KOPT-K1 (cell line): ENCODE measurements around the gene LRP11.

Source experiments
- H3K27ac ChIP-seq: fragments of 200-600 bp; sonication (generic); 2 replicates; pipeline ENCODE4 v1.5.1; 2016; ENCODE audit warnings: antibody characterized with exemption, mild to moderate bottlenecking, low read depth, low read length; ENCODE audit not compliant: poor library complexity, severe bottlenecking
- H3K36me3 ChIP-seq: fragments of 200-600 bp; sonication (generic); 2 replicates; pipeline ENCODE4 v1.5.1; 2017; ENCODE audit warnings: antibody characterized with exemption, mild to moderate bottlenecking, low read length, moderate library complexity; ENCODE audit not compliant: insufficient read depth
- H3K9me3 ChIP-seq: fragments of 200-600 bp; sonication (generic); 2 replicates; pipeline ENCODE4 v1.5.1; 2017; ENCODE audit warnings: antibody characterized with exemption, low read length, mild to moderate bottlenecking; ENCODE audit not compliant: insufficient read depth, poor library complexity, severe bottlenecking

The LRP11 gene

GRCh38 chr6:149831308-149831820 is 32.8 kb downstream of the LRP11 start:
- Histone ChIP-seq H3K36me3 (peaks cover 19% of the 10 kb centered on the region), H3K27ac (no peak overlapping the region), H3K9me3 (no peaks in the 10 kb centered on the region)

DNA sequence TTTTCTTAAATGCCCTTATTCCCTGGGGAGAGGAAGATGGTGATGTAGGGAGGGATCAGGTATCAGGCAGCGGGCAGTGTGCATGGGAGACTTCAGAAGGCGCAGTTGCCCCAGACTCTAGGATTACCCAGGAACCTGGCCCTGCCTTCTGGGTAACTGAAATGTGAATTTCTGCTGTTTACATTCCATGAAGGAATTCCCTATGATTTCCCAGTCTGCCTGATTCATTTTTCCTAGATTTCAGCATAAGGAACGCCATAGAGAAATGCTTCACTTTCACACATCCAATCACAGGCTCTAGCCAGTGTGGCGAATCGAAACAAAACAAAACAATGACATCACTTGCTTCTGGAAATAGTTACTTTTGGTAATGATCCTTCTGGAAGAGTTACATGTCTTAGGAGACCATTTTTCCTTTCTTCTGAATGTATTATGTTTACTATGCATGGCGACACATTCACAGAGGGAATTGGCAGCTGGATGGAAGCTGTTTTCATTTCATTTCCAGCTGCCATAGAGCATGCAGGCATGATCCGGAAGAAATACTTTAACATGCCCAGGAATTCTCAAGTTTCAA is 33.3 kb downstream of the LRP11 start:
- no peaks in the 10 kb centered on the region for H3K9me3 ChIP-seq
- H3K36me3 ChIP-seq = peaks cover 20% of the 10 kb centered on the region
- H3K27ac ChIP-seq = no peak overlapping the region

DNA sequence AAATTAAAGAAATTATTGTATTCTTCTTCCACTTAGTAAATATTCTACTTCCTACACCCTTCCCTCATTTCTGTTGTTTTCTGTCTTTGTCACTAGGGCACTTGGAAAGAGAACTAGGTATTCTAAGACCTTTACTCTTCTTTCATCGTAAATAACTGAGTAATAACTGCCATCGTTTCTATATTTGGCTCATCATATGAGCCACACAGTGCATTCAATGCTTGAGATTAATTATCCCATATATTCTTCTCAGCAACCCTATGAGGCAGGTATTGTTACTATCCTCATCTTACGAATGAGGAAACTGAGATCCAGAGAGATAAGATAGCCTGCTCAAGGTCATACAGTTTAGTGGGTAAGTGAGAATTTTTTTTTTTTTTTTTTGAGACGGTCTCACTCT is 38.9 kb downstream of the LRP11 start:
- H3K9me3 ChIP-seq = no peaks in the 10 kb centered on the region
- H3K36me3 ChIP-seq = peaks cover 13% of the 10 kb centered on the region
- no peak overlapping the region for H3K27ac ChIP-seq

DNA sequence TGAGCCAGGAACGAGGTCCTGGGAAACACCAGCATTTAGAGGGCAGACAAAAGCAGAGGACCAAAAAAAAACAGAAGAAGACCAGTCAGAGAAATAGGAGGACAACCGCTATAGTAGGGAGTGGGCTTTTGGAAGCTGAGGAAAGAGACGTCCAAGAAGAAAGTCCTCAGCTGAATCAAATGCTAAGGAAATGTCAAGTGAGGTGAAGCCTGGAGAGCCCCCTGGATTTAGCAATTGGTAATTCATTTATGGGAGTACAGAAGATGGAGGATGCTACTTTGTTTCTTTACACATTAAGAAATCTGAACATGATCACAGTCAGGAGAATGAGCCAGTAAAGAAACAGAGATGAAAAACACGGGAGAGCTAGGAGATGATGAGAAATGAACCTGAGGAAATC is 41.1 kb downstream of the LRP11 start:
- Histone ChIP-seq H3K36me3 (peaks cover 13% of the 10 kb centered on the region), H3K27ac (no peak overlapping the region), H3K9me3 (no peaks in the 10 kb centered on the region)

- H3K9me3 ChIP-seq = no peaks in the 10 kb centered on the region
- H3K36me3 ChIP-seq = peaks cover 13% of the 10 kb centered on the region
- no peak overlapping the region for H3K27ac ChIP-seq
Observed at GRCh38 chr6:149821492-149821891, 42.7 kb downstream of the LRP11 start.

GRCh38 chr6:149820506-149820905 is 43.7 kb downstream of the LRP11 start:
- Histone ChIP-seq H3K27ac (no peak overlapping the region), H3K36me3 (peaks cover 7% of the 10 kb centered on the region), H3K9me3 (no peaks in the 10 kb centered on the region)

- Histone ChIP-seq H3K27ac (no peak overlapping the region), H3K9me3 (no peaks in the 10 kb centered on the region), H3K36me3 (peaks cover 11% of the 10 kb centered on the region)
Observed at GRCh38 chr6:149815788-149816187, 48.4 kb downstream of the LRP11 start.

DNA sequence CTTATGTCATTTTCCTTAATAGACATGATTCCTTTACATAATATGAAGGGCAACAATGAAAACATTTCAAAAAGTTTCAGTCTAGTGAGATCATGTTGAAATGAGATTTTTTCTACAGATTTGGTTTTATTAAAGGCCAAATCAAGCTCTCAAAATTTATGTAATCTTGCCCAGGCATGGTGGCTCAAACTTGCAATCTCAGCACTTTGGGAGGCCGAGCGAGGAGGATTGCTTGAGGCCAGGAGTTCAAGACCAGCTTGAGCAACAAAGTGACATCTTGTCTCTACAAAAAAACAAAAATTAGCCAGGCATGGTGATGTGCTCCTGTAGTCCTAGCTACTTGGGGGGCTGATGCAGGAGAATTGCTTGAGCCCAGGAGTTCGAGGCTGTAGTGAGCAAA is 50.8 kb downstream of the LRP11 start:
- no peak overlapping the region for H3K27ac ChIP-seq
- H3K36me3 ChIP-seq = peaks cover 16% of the 10 kb centered on the region
- no peaks in the 10 kb centered on the region for H3K9me3 ChIP-seq

DNA sequence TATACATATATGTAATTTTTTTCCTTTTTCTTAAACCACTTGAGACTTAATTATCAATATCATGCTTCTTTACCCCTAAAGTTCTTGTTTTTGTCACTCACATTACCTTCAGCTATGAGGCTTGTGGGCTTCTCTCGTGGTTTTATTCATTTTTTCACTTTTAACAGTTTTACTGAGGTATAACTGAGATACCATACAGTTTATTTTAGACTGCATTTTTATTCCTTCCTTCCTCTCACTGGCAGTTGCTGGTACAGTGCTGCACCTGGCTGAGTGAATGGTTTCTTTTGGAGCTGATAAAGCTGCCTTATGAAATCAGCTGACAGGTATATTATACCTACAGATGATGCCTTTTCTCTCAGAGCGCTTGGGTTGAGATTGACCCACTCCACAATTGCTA is 54.4 kb downstream of the LRP11 start:
- no peaks in the 10 kb centered on the region for H3K9me3 ChIP-seq
- peaks cover 23% of the 10 kb centered on the region for H3K36me3 ChIP-seq
- peak overlapping the region; percentile 55 for H3K27ac ChIP-seq

- no peaks in the 10 kb centered on the region for H3K9me3 ChIP-seq
- H3K27ac ChIP-seq = peak overlapping the region; percentile 29
- peaks cover 45% of the 10 kb centered on the region for H3K36me3 ChIP-seq
Observed at GRCh38 chr6:149806127-149806526, 58.0 kb downstream of the LRP11 start.

- Histone ChIP-seq H3K27ac (no peak overlapping the region), H3K9me3 (no peaks in the 10 kb centered on the region), H3K36me3 (peaks cover 56% of the 10 kb centered on the region)
Observed at GRCh38 chr6:149783551-149783950, 80.6 kb downstream of the LRP11 start.

DNA sequence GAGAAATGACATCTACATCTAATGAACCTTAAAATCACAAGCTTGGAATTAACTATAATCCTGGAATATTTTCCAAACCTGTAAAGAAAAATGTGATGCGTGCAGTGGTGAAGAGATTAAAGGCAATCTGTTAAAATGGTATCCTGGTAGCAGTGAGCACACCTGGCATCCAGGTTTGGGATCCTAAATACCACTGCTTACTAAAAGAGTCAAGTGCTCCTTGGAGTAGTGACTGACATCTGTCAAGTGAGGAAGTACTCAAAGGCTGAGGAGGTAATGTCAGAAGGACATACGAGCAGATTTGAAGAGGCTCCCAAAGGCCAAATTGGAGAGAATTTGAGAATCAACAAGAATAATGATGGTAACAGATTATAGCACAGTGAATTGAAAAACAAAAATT is 81.8 kb downstream of the LRP11 start:
- Histone ChIP-seq H3K9me3 (no peaks in the 10 kb centered on the region), H3K27ac (no peak overlapping the region), H3K36me3 (peaks cover 67% of the 10 kb centered on the region)

- no peaks in the 10 kb centered on the region for H3K9me3 ChIP-seq
- H3K36me3 ChIP-seq = peaks cover 73% of the 10 kb centered on the region
- H3K27ac ChIP-seq = no peak overlapping the region
Observed at GRCh38 chr6:149781715-149782114, 82.4 kb downstream of the LRP11 start.

GRCh38 chr6:149779644-149779963 is 84.6 kb downstream of the LRP11 start:
- Histone ChIP-seq H3K36me3 (peaks cover 93% of the 10 kb centered on the region), H3K27ac (no peak overlapping the region), H3K9me3 (no peaks in the 10 kb centered on the region)

DNA sequence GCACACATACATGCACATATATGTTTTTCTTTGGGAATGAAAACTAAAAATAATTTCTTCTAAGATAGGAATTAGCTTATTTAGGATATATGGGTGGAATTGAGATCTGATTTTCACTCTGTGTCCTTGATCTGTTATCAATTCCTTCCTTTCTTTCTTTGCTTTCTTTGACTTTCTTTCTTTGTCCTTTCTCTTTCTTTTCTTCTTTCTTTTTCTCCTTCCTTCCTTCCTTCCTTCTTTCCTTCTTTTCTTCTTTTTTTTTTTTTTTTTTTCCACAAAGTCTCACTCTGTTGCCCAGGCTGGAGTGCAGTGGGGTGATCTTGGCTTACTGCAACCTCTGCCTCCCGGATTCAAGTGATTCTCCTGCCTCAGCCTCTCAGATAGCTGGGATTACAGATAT is 86.5 kb downstream of the LRP11 start:
- Histone ChIP-seq H3K9me3 (no peaks in the 10 kb centered on the region), H3K27ac (no peak overlapping the region), H3K36me3 (peaks cover 93% of the 10 kb centered on the region)

GRCh38 chr6:149771925-149772324 is 92.2 kb downstream of the LRP11 start:
- Histone ChIP-seq H3K9me3 (peaks cover 6% of the 10 kb centered on the region), H3K36me3 (peaks cover 89% of the 10 kb centered on the region), H3K27ac (peak overlapping the region; percentile 34)
